Esophagus squamous epithelium (tissue), 4 donors: ENCODE data around the gene PLCD1.

Source experiments
- POLR2A ChIP-seq, 4 donors: fragments of 450-650 bp; IDR thresholded peaks; one replicate each; pipeline ENCODE4 v1.6.1; 2017; ENCODE audit warnings: antibody characterized with exemption in 4 of 4, mild to moderate bottlenecking in 4 of 4, moderate library complexity in 3 of 4
- TF ChIP-seq, protein P1 (sequence below), 6 experiments: fragments of 450-650 bp in 4 of 6; fragments of 200-600 bp in 2 of 6; sonication (generic) in 2 of 6; IDR thresholded peaks; one replicate each; pipeline ENCODE4 v1.5.1; 2016 to 2019; ENCODE audit warnings: antibody characterized with exemption in 6 of 6, mild to moderate bottlenecking in 4 of 6, moderate library complexity in 4 of 6

DNA sequence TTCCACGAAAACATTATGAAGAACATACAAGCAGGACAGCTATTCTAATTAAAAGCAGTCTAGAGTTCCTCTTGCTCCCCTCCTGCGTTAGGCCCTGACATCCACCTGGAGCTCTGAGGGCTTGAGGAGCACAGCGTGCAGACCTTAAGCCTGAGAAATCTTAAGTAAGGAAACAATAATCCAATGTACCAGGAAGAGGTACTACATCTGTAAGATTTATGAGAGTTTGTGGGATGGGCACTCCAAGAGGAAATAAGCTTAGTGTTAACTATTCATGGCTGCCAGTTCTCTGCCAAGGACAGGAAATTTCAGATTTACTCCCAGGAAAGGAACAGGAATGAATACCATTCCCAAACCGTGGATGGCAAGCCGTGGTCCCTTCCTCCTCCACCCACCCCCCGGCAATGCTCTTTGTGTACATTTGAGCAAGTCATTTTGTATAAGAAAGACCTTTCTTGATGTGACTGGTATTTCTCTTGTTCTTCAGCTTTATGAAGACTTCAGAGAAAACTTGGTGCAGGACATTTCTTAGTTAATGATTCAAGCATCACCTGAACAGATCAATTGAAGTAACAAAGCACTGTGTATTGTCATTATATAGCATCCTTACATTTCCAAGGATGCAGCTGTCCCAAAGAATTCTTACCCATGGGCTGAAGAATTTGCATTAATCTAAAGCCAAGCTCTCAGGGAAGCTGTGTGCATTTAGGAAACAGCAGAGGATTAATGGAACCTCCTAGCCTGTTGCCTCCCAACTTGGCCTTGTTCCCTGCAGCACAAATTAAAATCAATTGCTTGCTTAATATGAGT is 67.6 kb downstream of the PLCD1 start:
- TF ChIP-seq, protein P1, sequence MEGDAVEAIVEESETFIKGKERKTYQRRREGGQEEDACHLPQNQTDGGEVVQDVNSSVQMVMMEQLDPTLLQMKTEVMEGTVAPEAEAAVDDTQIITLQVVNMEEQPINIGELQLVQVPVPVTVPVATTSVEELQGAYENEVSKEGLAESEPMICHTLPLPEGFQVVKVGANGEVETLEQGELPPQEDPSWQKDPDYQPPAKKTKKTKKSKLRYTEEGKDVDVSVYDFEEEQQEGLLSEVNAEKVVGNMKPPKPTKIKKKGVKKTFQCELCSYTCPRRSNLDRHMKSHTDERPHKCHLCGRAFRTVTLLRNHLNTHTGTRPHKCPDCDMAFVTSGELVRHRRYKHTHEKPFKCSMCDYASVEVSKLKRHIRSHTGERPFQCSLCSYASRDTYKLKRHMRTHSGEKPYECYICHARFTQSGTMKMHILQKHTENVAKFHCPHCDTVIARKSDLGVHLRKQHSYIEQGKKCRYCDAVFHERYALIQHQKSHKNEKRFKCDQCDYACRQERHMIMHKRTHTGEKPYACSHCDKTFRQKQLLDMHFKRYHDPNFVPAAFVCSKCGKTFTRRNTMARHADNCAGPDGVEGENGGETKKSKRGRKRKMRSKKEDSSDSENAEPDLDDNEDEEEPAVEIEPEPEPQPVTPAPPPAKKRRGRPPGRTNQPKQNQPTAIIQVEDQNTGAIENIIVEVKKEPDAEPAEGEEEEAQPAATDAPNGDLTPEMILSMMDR (IDR thresholded peaks at IDR 0.05): no peak
- no peak for TF ChIP-seq POLR2A (IDR thresholded peaks at IDR 0.05)
